Epithelial cell of esophagus (primary cell): ENCODE data around the gene INPP5E.

Experiments
- DNase-seq: peaks from one replicate; pipeline ENCODE4 v3.0.0; 2010; ENCODE audit warnings: low read depth
- H3K4me3 ChIP-seq: 2 replicates; pipeline ENCODE4 v1.5.1; 2011; ENCODE audit warnings: mild to moderate bottlenecking, low read length, control low read depth
- TF ChIP-seq, protein P1 (sequence below): IDR thresholded peaks from 2 replicates; pipeline ENCODE4 v1.5.1; 2011; ENCODE audit warnings: low read depth, mild to moderate bottlenecking, low read length, control low read depth, inconsistent platforms; ENCODE audit not compliant: insufficient read depth; ENCODE audit errors: missing control alignments

INPP5E gene

DNA sequence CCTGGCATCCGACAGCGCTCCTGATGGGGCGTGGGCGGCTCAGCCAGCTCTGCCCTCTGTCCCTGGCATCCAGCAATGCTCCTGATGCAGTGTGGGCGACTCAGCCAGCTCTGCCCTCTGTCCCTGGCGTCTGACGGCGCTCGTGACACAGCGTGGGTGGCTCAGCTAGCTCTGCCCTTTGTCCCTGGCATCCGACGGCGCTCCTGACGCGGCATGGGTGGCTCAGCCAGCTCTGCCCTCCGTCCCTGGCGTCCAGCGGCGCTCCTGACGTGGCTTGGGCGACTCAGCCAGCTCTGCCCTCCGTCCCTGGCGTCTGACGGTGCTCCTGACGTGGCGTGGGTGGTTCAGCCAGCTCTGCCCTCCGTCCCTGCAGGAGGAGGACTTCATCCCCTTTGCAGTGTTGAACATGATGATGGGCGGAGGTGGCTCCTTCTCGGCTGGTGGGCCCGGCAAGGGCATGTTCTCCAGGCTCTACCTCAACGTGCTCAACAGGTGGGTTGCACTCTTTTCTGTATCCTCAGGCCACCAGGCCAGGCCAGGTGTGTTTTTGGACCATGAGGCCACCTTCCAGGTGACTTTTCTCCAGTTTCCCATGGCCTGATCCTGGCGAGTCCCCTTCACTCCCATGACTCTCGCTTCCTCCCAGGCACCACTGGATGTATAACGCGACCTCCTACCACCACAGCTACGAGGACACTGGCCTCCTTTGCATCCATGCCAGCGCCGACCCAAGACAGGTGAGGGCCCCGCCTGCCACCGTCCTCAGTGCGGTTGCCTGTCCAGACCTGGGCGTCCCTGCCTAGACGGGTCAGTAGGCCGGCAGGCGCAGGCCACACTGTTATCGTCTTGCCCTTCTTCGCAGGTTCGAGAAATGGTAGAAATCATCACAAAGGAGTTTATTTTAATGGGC is 21.2 kb downstream of the INPP5E start:
- TF ChIP-seq, protein P1, sequence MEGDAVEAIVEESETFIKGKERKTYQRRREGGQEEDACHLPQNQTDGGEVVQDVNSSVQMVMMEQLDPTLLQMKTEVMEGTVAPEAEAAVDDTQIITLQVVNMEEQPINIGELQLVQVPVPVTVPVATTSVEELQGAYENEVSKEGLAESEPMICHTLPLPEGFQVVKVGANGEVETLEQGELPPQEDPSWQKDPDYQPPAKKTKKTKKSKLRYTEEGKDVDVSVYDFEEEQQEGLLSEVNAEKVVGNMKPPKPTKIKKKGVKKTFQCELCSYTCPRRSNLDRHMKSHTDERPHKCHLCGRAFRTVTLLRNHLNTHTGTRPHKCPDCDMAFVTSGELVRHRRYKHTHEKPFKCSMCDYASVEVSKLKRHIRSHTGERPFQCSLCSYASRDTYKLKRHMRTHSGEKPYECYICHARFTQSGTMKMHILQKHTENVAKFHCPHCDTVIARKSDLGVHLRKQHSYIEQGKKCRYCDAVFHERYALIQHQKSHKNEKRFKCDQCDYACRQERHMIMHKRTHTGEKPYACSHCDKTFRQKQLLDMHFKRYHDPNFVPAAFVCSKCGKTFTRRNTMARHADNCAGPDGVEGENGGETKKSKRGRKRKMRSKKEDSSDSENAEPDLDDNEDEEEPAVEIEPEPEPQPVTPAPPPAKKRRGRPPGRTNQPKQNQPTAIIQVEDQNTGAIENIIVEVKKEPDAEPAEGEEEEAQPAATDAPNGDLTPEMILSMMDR = no peak
- H3K4me3 ChIP-seq = no peak overlapping the region
- DNase-seq = no peak

DNA sequence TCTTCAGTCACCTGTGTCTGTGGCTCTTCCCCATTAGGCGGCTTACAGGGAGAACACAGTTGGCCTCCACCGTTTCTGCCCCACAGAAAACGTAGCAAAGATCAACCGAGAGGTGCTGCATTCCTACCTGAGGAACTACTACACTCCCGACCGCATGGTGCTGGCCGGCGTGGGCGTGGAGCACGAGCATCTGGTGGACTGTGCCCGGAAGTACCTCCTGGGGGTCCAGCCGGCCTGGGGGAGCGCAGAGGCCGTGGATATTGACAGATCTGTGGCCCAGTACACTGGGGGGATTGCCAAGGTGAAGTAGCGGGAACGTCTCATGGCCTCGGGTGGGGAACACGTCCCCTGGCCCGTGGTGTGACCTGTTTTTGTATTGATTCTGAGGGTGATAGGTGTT is 22.7 kb downstream of the INPP5E start:
- DNase-seq = no peak
- TF ChIP-seq, protein P1 = no peak
- no peak overlapping the region for H3K4me3 ChIP-seq

DNA sequence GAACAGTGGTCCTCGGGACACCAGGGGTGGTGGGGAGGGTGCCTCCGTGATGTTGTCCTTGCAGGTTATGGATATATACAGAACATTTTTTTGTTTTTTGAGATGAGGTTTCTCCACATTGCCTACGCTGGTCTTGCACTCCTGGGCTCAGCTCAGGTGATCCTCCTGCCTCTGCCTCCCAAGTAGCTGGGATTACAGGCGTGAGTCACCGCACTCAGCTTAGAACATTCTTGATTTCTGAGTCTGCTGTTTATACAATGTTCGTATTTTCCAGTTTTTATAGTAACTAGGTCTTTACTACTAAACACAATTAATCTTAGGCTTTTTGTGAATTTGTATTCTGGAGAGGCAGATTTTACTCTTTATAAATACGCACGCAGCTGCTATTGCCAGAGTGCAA is 23.2 kb downstream of the INPP5E start:
- DNase-seq = peak; percentile 17
- no peak overlapping the region for H3K4me3 ChIP-seq
- TF ChIP-seq, protein P1 = no peak

DNA sequence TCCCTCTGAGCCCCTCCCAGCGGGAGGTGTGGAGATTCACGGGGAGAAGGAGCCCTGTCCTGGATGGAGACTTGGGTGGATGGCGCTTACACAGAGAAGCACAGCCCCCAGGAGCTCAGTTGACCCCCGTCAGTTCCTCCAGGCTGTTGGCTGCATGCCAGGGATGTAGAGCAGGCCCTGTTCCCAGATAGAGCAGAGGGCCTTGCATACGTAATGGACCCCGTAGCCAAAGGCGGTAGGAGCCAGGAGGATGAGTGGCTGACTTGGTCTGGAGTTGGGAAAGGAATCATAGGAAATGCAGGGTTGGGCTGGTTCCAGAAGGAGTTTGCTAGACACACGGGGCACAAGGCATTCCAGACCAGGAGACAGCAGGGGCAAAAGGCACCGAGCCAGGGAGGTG is 26.7 kb downstream of the INPP5E start:
- H3K4me3 ChIP-seq = no peak overlapping the region
- TF ChIP-seq, protein P1 = no peak
- no peak for DNase-seq

DNA sequence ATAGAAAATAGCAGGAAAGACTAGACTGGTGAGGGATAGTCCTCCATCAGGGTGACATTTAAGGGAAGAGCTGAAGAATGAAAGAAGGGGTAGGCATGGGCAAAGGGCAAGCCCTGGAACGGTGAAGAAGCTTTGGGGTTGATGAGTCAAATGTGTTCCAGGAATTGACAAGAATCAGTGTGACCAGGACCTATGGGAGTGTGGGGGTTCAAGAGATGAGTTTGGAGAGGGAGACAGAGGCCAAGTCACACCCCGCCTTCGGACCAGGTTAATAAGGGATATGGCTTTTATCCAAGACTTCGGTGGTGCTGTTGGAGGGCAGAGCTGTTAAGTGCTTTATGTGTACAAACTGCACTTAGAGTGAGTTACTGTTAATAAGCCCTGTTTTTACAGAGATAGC is 28.3 kb downstream of the INPP5E start:
- TF ChIP-seq, protein P1 = no peak
- DNase-seq = no peak
- peak overlapping the region; percentile 96 for H3K4me3 ChIP-seq

DNA sequence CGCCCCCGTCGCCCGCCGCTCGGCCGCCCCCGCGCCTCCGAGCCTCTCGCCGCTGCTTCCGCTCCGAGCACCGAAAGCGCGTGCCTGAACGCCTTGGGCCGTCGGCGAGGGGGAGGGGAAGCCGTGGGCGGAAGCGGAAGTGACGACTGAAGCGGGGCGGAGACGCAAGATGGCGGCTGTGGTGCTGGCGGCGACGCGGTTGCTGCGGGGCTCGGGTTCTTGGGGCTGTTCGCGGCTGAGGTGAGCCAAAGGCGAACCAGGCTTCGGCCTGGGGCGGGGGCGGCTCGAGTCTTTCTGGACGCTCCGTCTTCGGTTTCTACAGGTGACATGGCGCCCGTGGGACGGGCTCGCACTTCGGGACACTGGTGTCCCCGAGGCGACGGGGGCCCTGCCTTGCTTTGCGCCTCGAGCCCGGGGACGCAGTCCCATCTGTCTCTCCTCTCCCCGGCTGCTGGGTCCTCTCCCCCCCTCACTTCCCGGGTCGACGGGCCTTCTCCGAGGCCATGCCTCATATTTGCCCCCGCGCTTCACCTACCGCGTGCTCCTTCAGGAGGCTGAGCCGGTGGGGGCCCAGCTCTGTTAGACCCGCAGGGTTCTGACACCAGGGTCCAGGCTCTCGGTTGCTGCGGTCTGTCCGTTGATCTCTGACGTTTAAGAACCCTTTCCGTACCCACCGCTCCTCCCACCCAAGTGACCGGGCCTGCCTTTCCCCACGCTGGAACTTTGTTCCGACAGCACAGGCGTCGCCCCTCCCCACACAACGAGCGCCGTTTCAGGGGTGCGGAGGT is 29.0 kb downstream of the INPP5E start, which contains the start of the genes ENTR1 and PMPCA:
ENTR1 (minus strand) TSS at position 115 of the 788 bp plus-strand sequence. CDS start 217 bp downstream, outside the sequence.
PMPCA (plus strand) TSS at position 159 of the 788 bp plus-strand sequence; CDS start at position 170, 11 bp downstream.
- H3K4me3 ChIP-seq = peak within 1 kb of the TSS; percentile 96
- peak; percentile 93 for DNase-seq
- TF ChIP-seq, protein P1 = no peak
